GM12878 (cell line): ENCODE measurements around the gene DPH7. TPM values are rescaled to one million over a fixed set of nuclear protein-coding genes. Genes with fewer than 3 reads are reported as not detected.

Experiments
- ATAC-seq: fragments of 200-7000 bp; cut with Tn5 transposase; 3 replicates; pipeline ENCODE4 v1.9.1; 2020; ENCODE audit warnings: mild to moderate bottlenecking, moderate library complexity
- BruUV-seq: library from RNA; stranded (reverse); fragments of 400-500 nt; replicated peaks from 2 replicates; lab custom pipeline; 2021; lab: Mats Ljungman, UMichigan
- CTCF ChIA-PET: fragments of 300-600 bp; sonication (Branson Sonifier 250); formaldehyde crosslinking; extraction: SDS; loops from one replicate; lab custom pipeline; 2021; ENCODE audit warnings: inconsistent platforms; lab: Yijun Ruan, JAX
- POLR2A ChIA-PET: fragments of 350-600 bp; formaldehyde crosslinking; extraction: SDS; loops from one replicate; lab custom pipeline; 2021; ENCODE audit warnings: inconsistent platforms; lab: Charles Lee
- RAD21 ChIA-PET: fragments of 300-600 bp; sonication (Branson Sonifier 250); formaldehyde crosslinking; loops from one replicate; lab custom pipeline; 2023; ENCODE audit warnings: antibody characterized with exemption; ENCODE audit not compliant: unreplicated experiment; lab: Charles Lee
- SMC1A ChIA-PET: fragments of 300-600 bp; sonication (Branson Sonifier 250); formaldehyde crosslinking; loops from one replicate; lab custom pipeline; 2023; ENCODE audit not compliant: unreplicated experiment, uncharacterized antibody; lab: Charles Lee
- DNase-seq: peaks from one replicate; pipeline ENCODE4 v3.0.0-alpha.2; 2011; ENCODE audit warnings: low read depth, low spot score
- FAIRE-seq: peaks from 3 replicates; lab custom pipeline; 2011; peaks lifted over from hg19 to GRCh38; lab: Jason Lieb, UNC
- H2AFZ ChIP-seq: 2 replicates; pipeline ENCODE4 v1.6.0; 2011; ENCODE audit warnings: low read depth, low read length, control low read depth; ENCODE audit not compliant: control insufficient read depth
- H3K27ac ChIP-seq: 2 replicates; pipeline ENCODE4 v1.5.1; 2011; ENCODE audit warnings: control low read depth; ENCODE audit not compliant: control insufficient read depth, insufficient read depth
- H3K27me3 ChIP-seq, 2 experiments: replicated peaks in 1 of 2; 2 replicates each; pipeline versions ENCODE4 v1.6.0 to v1.6.1; 2011; ENCODE audit warnings: low read length in 1 of 2; ENCODE audit not compliant: control insufficient read depth in 2 of 2, insufficient read depth in 2 of 2
- H3K36me3 ChIP-seq, 2 experiments: 2 replicates each; pipeline ENCODE4 v1.5.1; 2011; ENCODE audit warnings: low read length in 1 of 2; ENCODE audit not compliant: control insufficient read depth in 2 of 2, insufficient read depth in 2 of 2
- H3K4me1 ChIP-seq: 2 replicates; pipeline ENCODE4 v1.6.1; 2011; ENCODE audit warnings: mild to moderate bottlenecking, low read length, moderate library complexity, mixed read lengths; ENCODE audit not compliant: control insufficient read depth, insufficient read depth
- H3K4me2 ChIP-seq: 2 replicates; pipeline ENCODE4 v1.6.0; 2011; ENCODE audit warnings: control low read depth; ENCODE audit not compliant: control insufficient read depth, insufficient read depth
- H3K4me3 ChIP-seq: fragments of 200-600 bp; sonication (generic); 2 replicates; pipeline ENCODE4 v1.5.1; 2016
- H3K79me2 ChIP-seq: 2 replicates; pipeline ENCODE4 v1.6.0; 2011; ENCODE audit warnings: low read length; ENCODE audit not compliant: control insufficient read depth, insufficient read depth
- H3K9ac ChIP-seq: 2 replicates; pipeline ENCODE4 v1.8.0; 2011; ENCODE audit warnings: low read length, control low read depth, mixed read lengths; ENCODE audit not compliant: control insufficient read depth, insufficient read depth
- H3K9me3 ChIP-seq: replicated peaks from 3 replicates; pipeline ENCODE4 v1.5.1; 2011; ENCODE audit warnings: mild to moderate bottlenecking, low read length; ENCODE audit not compliant: control insufficient read depth, insufficient read depth
- H4K20me1 ChIP-seq: 2 replicates; pipeline ENCODE4 v1.6.0; 2011; ENCODE audit not compliant: control insufficient read depth, insufficient read depth
- ATF2 ChIP-seq: IDR thresholded peaks from 2 replicates; pipeline ENCODE4 v1.6.1; 2012; ENCODE audit warnings: low read length, inconsistent platforms
- ATF3 ChIP-seq: IDR thresholded peaks from 2 replicates; pipeline ENCODE4 v1.6.1; 2011; ENCODE audit warnings: low read depth, mild to moderate bottlenecking, low read length, moderate library complexity, borderline replicate concordance; ENCODE audit errors: extremely low read depth
- BCL3 ChIP-seq: IDR thresholded peaks from 2 replicates; pipeline ENCODE4 v1.6.1; 2011; ENCODE audit warnings: borderline replicate concordance, low read depth, mild to moderate bottlenecking, moderate library complexity, low read length; ENCODE audit not compliant: insufficient read depth, poor library complexity, severe bottlenecking
- BCLAF1 ChIP-seq: fragments of 450-650 bp; IDR thresholded peaks from 2 replicates; pipeline ENCODE4 v1.6.1; 2017; ENCODE audit warnings: antibody characterized with exemption, mild to moderate bottlenecking, moderate library complexity
- CBFB ChIP-seq: IDR thresholded peaks from 2 replicates; pipeline ENCODE4 v1.6.1; 2016; ENCODE audit warnings: antibody characterized with exemption, low read depth
- CHD4 ChIP-seq: fragments of 200-600 bp; sonication (generic); IDR thresholded peaks from 2 replicates; pipeline ENCODE4 v1.6.1; 2016; ENCODE audit warnings: mild to moderate bottlenecking
- E4F1 ChIP-seq: fragments of 450-650 bp; IDR thresholded peaks from 2 replicates; pipeline ENCODE4 v1.6.1; 2018; ENCODE audit warnings: borderline replicate concordance, mild to moderate bottlenecking; ENCODE audit not compliant: partially characterized antibody
- EED ChIP-seq: sonication (generic); IDR thresholded peaks from 2 replicates; pipeline ENCODE4 v1.6.1; 2016; ENCODE audit warnings: antibody characterized with exemption, low read depth
- FOXK2 ChIP-seq: fragments of 450-650 bp; IDR thresholded peaks from 2 replicates; pipeline ENCODE4 v1.6.1; 2017; ENCODE audit warnings: mild to moderate bottlenecking, moderate library complexity
- FOXM1 ChIP-seq: IDR thresholded peaks from 2 replicates; pipeline ENCODE4 v1.6.1; 2012; ENCODE audit warnings: low read depth, mild to moderate bottlenecking, inconsistent platforms, low read length, moderate library complexity
- IKZF1 ChIP-seq: fragments of 450-650 bp; conservative IDR thresholded peaks from 2 replicates; pipeline ENCODE4 v1.6.1; 2017; ENCODE audit warnings: antibody characterized with exemption, mild to moderate bottlenecking
- MEF2A ChIP-seq: IDR thresholded peaks from 2 replicates; pipeline ENCODE4 v1.6.1; 2011; ENCODE audit warnings: low read depth, mild to moderate bottlenecking, low read length, moderate library complexity; ENCODE audit not compliant: insufficient read depth
- MTA2 ChIP-seq: fragments of 450-650 bp; IDR thresholded peaks from 2 replicates; pipeline ENCODE4 v1.6.1; 2016; ENCODE audit warnings: low read depth, mild to moderate bottlenecking, moderate library complexity
- MYB ChIP-seq: fragments of 150-350 bp; IDR thresholded peaks from 2 replicates; pipeline ENCODE4 v1.6.1; 2014; ENCODE audit warnings: mild to moderate bottlenecking, low read depth, low read length, borderline replicate concordance
- SMC3 ChIP-seq: IDR thresholded peaks from 2 replicates; pipeline ENCODE4 v1.6.1; 2011; ENCODE audit warnings: low read length, improper control_type of control experiment, borderline replicate concordance
- ZBED1 ChIP-seq: IDR thresholded peaks from 2 replicates; pipeline ENCODE4 v1.6.1; 2016; ENCODE audit warnings: borderline replicate concordance
- WGBS: methylation state at CpG from one replicate; pipeline ENCODE4 v1.1.6; 2016; ENCODE audit warnings: low lambda C conversion rate; ENCODE audit not compliant: insufficient replicate concordance, insufficient coverage; ENCODE audit errors: missing lambda C conversion rate; 5-methylcytosine and 5-hydroxymethylcytosine counted together
- in situ Hi-C: fragments of 300-500 bp; cut with MboI; formaldehyde crosslinking; loops from 9 replicates; pipeline ENCODE4 v1.14.3; 2018; ENCODE audit warnings: mixed read lengths
- intact Hi-C: fragments of 100-400 bp; cut with micrococcal nuclease; formaldehyde crosslinking; loops from one replicate; pipeline ENCODE4 v1.14.2; 2022; ENCODE audit not compliant: unreplicated experiment
- polyA plus RNA-seq, 11 experiments: library from polyadenylated mRNA; depleted of rRNA in 4 of 11; unstranded in 6 of 11; stranded (reverse) in 5 of 11; fragments of >200 nt; fragmentation: Nextera tagmentation in 4 of 11; fragmentation: Illumina TruSeq in 1 of 11; extraction: Ambion mirVana in 4 of 11; extraction: Trizol in 1 of 11; gene quantifications; 1 replicate in 1 of 11; 2 replicates in 10 of 11; pipeline versions ENCODE4 v1.2.1 to v1.2.3, GENCODE V29; 2011 to 2016; ENCODE audit warnings: inconsistent platforms in 2 of 11, missing spikeins in 2 of 11, low read depth in 1 of 11
- total RNA-seq, 4 experiments: library from RNA; depleted of rRNA in 3 of 4; stranded (reverse); fragments of >200 nt in 3 of 4; fragmentation: Illumina TruSeq in 1 of 4; extraction: Trizol in 1 of 4; gene quantifications; 2 replicates each; pipeline versions ENCODE4 v1.2.1 to v1.2.3, GENCODE V29; 2013 to 2021

The DPH7 gene
- total and polyA plus RNA-seq, 10 of the 15 experiments (the other 5 are each of a cell fraction or from before 2014, with no cell fraction given) = 8.7 to 40.0 (median 28.1) TPM

GRCh38 chr9:137613259-137613658 lies 34.5 kb upstream of the DPH7 start:
- ChIA-PET SMC1A (no interaction called here), POLR2A (no interaction called here), CTCF (no interaction called here), RAD21 (no interaction called here)
- ATAC-seq (no peak), FAIRE-seq (no peak), DNase-seq (no peak)
- Histone ChIP-seq H3K9me3 (no peaks in the 10 kb centered on the region), H3K4me3 (no peak overlapping the region), H3K27me3 (no peaks in the 10 kb centered on the region), H3K36me3 (peaks cover 2 to 7% of the 10 kb centered on the region in 2 experiments; a peak in 3 of 4 replicates), H3K4me2 (no peak overlapping the region), H3K9ac (no peak overlapping the region), H4K20me1 (no peaks in the 10 kb centered on the region; the same call in 1 of the 2 replicates), H2AFZ (no peak overlapping the region), H3K79me2 (peaks cover 13% of the 10 kb centered on the region), H3K4me1 (peaks cover 5% of the 10 kb centered on the region), H3K27ac (no peak overlapping the region)
- no TSS peak for BruUV-seq
- in situ Hi-C loops = no loop called here
- intact Hi-C loops = no loop called here
- 73% methylated on average over 5 of the region's 5 CpGs for WGBS
- TF ChIP-seq ATF3 (no peak), MYB (no peak), CBFB (no peak), IKZF1 (no peak), FOXK2 (no peak), EED (no peak), MEF2A (no peak), BCL3 (no peak), E4F1 (no peak), CHD4 (no peak), MTA2 (no peak), ATF2 (no peak), ZBED1 (no peak), SMC3 (no peak), FOXM1 (no peak), BCLAF1 (no peak)
